Raji (cell line): ENCODE measurements around the gene TRIP12.

Experiments used
- POLR2A ChIP-seq: IDR thresholded peaks from 2 replicates; pipeline ENCODE4 v1.6.1; 2011; ENCODE audit warnings: low read depth, low read length, control low read depth; ENCODE audit not compliant: insufficient read depth

TRIP12 gene

GRCh38 chr2:229921892-229922448 lies at the start of gene TRIP12:
TRIP12 (minus strand) TSS chr2:229922009; CDS start chr2:229880079, 41,930 bp downstream.
- TF ChIP-seq POLR2A: peak; percentile 38; the same call in 1 of the 2 replicates

GRCh38 chr2:229971298-229971790 lies 49.5 kb upstream of the TRIP12 start:
- TF ChIP-seq POLR2A: no peak

DNA sequence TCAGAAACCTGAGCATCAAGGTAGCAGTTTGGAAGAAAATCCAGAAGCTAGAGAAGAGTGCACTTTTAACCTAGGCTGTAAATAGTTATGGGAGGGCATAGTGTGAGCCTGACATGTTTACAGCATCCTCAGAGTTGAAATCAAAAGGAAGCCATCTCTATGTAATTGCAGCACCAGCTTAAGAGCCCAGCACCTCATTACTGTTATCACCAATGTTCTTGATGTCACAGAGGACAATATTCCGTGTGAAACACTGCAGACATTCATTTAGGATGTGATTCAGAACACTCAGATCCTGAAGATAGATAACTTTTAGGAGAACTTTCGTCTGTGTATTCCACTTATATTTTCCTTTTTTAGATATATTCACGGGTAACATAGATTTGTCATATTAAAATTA lies 48.6 kb upstream of the TRIP12 start:
- no peak for TF ChIP-seq POLR2A

DNA sequence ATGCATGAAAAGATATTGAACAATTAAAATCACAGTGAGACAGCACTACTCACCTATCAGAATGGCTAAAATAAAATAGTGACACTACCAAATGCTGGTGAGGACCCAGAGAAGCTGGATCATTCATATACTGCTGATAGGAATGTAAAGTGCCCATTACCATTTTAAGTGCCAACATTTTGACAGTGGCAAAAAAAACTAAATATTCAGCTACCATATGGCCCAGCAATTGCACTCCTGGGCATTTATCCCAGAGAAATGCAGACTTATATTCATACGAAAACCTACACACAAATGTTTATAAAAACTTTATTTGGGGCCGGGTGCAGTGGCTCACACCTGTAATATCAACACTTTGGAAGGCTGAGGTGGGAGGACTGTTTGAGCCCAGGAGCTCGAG lies 48.1 kb upstream of the TRIP12 start:
- TF ChIP-seq POLR2A: no peak

GRCh38 chr2:229956491-229956890 lies 34.7 kb upstream of the TRIP12 start:
- no peak for TF ChIP-seq POLR2A

DNA sequence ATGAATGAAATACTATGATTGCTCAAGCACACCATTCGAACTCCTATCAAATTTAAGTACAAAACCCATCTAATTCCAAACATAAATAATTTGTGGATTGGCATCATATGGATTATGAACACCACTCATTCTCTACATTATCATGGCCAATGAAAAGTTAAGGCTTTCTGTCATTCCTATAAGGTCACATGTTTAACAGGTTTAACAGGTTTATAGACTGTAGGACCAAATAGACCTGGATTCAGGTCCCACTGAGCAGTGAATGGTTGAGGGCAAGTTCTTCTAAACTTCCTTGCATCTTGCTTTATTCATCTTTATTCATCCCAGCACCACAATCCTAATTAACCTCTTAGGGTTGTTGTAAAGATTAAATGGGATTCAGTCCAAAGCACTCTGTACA lies 33.9 kb upstream of the TRIP12 start:
- TF ChIP-seq POLR2A: no peak

- TF ChIP-seq POLR2A: no peak
Measured at GRCh38 chr2:229952256-229952835, 30.5 kb upstream of the TRIP12 start.

- TF ChIP-seq POLR2A: no peak
Measured at GRCh38 chr2:229947544-229947943, 25.7 kb upstream of the TRIP12 start.

DNA sequence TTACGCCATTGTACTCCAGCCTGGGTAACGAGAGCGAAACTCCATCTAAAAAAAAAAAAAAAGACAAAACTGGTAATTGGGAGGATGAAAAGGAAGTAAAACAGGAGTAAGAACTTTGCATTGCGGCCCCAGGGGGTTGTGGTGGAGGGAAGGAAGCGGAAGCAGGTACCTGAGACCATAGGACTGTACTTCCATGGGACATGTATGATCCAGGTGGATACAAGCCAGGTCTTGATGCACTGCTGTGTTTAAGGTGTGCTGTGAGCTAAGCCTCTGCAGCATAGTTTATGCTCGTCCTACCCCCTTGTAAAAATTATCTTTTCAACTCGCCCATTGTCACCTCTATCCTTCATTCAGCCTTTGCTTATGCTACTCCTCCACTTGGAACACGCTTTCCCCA lies 24.2 kb upstream of the TRIP12 start:
- no peak for TF ChIP-seq POLR2A

DNA sequence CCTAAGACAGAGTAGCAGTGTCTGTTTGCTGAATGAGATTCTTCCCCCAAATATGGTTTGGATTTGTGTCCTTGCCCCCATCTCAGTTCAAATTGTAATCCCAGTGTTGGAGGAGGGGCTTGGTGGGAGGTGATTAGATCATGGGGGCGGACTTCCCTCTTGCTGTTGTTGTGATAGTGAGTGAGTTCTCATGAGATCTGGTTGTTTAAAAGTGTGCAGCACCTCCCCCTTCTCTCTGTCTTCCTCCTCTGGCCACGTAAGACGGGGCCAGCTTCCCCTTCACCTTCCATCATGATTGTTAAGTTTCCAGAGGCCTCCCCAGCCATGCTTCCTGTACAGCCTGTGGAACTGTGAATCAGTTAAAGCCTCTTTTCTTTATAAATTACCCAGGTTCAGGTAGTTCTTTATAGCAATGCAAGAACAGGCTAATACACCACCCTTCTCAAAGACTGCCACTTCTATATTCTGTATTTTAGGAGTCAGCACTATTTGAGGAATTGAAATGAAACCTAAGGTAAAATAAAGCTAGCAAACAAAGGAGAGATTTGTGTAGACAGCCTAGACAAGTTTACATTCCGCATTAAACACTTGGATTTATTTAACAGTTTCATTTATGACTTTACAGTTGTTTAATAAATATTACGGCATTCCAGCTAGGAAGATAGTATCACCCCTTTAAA lies 22.1 kb upstream of the TRIP12 start:
- TF ChIP-seq POLR2A: no peak

GRCh38 chr2:229943171-229943570 lies 21.4 kb upstream of the TRIP12 start:
- no peak for TF ChIP-seq POLR2A

DNA sequence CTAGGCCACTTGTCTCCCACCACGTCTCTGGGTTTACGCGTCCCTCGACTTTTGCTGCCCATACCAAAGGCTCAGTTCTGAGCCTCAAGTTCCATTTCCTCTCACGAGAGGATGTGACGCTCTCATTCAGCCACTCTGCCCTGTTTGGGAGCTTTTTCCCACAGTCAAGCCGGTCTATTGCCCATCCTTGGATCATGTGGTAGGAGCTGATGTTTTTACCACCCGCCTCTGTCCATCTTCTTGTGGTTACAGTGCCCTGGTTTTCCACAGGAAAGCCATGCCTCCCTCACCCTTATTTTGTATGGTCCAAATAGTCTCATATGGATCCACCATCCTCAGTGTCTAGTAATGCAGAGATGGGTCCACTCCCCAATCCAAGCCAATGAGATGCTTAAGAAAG lies 20.9 kb upstream of the TRIP12 start:
- TF ChIP-seq POLR2A: no peak

GRCh38 chr2:229937537-229937936 lies 15.7 kb upstream of the TRIP12 start:
- no peak for TF ChIP-seq POLR2A

DNA sequence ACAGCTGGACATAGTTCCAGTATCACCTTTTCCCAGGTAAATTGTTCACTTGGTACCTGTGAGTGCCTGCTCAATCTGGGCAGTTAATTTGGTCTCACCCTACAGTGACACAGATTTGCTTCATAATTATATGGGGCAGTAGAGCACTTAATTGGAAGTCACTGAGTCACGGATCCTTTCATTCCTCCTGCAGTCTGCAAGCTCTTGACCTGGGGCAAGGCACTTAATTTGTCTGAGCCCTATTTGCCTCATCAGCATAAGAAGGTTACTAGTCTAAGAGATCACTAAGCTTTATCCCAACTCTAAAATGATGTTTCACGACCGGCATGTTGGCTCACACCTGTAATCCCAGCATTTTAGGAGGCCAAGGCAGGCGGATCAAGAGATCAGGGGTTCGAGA lies 9.4 kb upstream of the TRIP12 start:
- TF ChIP-seq POLR2A: no peak

- no peak for TF ChIP-seq POLR2A
Measured at GRCh38 chr2:229930656-229931055, 8.8 kb upstream of the TRIP12 start.

DNA sequence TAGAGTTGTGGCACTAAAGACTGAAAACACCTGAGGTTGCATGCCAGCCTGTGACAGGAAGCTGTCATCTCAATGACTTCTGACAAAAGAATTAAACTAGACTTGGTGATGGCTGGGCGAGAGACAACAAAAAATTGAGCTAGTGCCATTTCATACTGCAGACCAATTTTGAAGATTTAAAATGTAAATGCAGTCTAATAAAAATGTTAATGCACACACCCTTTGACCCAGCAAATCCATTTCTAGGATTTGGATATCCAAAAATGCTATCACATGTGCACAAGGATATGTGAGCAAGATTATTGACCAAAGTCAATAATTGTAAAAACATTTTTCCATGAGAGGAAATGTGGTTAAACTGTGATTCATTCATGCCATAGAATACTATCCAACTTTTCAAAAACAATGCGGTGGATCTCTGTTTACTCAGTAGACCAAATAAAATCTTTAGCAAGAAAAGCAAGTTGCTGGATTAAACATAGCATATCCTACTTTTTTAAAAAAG lies 6.1 kb upstream of the TRIP12 start:
- TF ChIP-seq POLR2A: no peak
